GM23338 (cell line): ENCODE data around the gene ZNF609.

Experiments used
- CREB1 ChIP-seq: fragments of 250-450 bp; sonication (Bioruptor Pico); IDR thresholded peaks from 2 replicates; pipeline ENCODE4 v1.5.0; 2020; ENCODE audit warnings: low read depth, mild to moderate bottlenecking, moderate library complexity
- TF ChIP-seq, protein P1 (sequence below), 2 experiments: fragments of 200-600 bp in 1 of 2; sonication (generic) in 1 of 2; conservative IDR thresholded peaks; 2 replicates each; pipeline versions ENCODE4 v1.5.1 to v1.6.1; 2016 to 2017; ENCODE audit warnings: antibody characterized with exemption in 2 of 2, low read depth in 2 of 2, mild to moderate bottlenecking in 2 of 2, moderate library complexity in 1 of 2

DNA sequence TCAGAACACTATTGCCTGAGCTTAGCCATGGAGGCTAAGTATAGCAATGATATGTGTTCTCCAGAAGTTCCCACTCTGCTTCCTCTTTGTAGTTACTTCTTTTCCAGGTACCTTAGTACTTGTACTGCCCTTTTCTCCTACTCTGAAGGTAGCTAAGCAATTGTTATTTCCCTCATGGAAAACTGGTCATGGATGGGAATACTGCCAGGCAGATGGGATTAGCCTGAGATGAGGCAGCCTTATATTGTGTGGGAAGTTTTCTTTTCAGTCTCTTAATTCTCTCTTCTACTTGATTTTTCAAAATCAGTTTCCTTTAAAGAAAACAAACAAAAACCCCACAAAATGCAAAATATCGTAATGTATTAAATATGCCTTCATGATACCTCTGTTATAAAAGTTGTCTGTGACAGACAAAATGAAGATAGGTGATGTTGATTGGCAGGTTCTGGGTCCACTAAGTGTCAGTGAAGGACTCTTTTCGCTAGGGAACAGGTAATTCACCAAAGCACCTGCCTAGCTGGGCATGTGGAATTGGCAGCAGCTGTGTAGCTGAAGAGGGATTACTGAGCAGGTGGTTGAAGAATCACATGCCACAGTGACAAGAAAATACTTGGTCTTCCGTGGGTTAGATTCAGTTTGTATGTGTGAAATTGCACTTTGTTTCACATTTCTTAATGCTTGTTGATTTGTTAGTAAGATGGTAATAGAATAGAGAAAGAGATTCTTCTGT is 4.1 kb downstream of the ZNF609 start:
- TF ChIP-seq, protein P1, sequence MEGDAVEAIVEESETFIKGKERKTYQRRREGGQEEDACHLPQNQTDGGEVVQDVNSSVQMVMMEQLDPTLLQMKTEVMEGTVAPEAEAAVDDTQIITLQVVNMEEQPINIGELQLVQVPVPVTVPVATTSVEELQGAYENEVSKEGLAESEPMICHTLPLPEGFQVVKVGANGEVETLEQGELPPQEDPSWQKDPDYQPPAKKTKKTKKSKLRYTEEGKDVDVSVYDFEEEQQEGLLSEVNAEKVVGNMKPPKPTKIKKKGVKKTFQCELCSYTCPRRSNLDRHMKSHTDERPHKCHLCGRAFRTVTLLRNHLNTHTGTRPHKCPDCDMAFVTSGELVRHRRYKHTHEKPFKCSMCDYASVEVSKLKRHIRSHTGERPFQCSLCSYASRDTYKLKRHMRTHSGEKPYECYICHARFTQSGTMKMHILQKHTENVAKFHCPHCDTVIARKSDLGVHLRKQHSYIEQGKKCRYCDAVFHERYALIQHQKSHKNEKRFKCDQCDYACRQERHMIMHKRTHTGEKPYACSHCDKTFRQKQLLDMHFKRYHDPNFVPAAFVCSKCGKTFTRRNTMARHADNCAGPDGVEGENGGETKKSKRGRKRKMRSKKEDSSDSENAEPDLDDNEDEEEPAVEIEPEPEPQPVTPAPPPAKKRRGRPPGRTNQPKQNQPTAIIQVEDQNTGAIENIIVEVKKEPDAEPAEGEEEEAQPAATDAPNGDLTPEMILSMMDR (conservative IDR thresholded peaks at IDR 0.05; ENCODE audit: low read depth in 2 of 2), result no peak
- no peak for TF ChIP-seq CREB1 (CRISPR knock-in tag)
